Raji (cell line): ENCODE measurements around the gene MTG2.

Experiments used
- POLR2A ChIP-seq: IDR thresholded peaks from 2 replicates; pipeline ENCODE4 v1.6.1; 2011; ENCODE audit warnings: low read depth, low read length, control low read depth; ENCODE audit not compliant: insufficient read depth

The MTG2 gene

DNA sequence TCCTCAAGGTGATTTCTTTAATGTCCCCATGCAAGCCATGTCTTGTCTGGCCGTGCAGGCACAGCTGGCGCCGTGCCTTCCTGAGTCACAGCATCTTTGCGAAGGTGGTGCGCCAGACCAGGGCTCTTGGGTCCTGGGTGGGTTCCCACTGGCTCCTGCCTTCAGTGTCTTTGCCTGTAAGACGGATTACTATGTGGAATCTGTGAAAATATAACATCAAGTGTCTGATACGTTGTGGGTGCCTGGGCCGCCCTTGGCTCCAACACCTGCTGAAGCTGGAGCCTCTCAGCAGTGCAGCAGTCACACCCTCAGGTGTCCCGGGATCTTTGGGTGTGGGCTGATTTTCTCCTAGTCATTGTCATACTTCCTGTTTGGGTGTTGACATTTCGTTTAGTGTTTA, 58.7 kb downstream of the MTG2 start:
- no peak for TF ChIP-seq POLR2A

DNA sequence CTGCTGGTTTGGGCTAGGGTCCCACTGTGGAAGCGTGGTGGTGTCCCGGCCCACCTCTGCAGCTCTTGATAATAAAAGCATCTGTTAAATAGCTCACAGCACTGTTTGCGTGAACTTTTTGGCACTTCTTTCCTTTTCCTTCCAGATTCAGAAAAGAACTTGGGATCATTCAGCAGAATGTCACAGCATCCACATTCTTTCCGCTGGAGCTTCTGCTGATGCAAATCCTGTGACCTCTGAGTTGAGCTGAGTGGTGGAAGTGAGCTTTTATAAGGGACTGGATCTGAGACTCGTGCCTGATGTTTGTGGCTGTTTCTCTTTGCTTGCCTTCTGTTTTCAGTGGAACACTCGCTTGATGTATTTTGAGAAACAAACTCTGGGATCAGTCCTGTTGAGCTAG, 59.3 kb downstream of the MTG2 start:
- TF ChIP-seq POLR2A: no peak

DNA sequence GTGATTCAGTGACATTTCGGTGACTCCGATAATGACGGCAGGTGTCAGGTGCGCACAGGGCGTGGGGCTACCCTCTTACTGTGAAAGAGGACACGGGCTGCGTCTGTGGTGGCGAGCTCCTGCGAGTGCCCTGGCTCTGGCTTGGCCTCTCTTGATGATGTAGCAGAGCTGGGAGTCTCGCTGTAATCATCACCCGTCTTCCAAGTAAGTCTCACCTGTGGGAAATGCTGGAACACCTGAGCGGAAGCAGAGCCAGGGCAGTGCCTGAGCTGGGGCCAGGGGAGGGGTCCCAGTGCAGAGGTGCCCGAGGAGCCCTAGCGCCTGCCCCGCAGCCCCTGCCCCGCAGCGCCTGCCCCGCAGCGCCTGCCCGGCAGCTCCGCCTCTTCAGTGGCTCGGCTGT, 60.3 kb downstream of the MTG2 start:
- no peak for TF ChIP-seq POLR2A

DNA sequence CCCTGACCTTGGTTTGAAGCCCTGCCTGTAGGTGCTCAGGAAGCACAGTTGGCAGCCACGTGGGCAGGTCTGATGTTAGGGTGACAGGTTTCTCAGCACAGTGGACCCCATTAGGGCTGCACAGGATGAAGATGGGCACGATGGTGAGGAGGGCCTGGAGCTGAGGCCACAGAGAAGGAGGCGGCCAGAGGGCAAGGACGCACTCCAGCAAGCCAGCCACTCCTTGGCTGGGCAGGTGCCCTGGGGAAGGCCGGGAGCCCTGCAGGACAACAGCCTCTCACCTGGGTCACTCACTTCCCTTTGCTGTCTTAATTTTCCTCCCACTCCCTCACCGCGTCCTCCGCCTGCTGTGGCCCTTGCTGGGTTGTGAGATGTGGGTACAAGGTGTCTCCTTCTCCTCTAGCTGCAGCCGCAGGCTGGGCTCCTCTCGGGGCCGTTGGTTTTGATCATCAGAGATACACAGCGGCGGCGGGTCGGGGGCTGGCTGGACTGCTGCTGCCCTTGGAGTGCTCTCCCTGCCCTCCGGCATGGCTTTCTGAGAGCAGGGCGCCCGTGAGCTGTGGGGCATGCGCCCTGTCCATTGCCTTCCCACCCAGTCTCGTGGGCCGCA, 61.2 kb downstream of the MTG2 start:
- TF ChIP-seq POLR2A: no peak

DNA sequence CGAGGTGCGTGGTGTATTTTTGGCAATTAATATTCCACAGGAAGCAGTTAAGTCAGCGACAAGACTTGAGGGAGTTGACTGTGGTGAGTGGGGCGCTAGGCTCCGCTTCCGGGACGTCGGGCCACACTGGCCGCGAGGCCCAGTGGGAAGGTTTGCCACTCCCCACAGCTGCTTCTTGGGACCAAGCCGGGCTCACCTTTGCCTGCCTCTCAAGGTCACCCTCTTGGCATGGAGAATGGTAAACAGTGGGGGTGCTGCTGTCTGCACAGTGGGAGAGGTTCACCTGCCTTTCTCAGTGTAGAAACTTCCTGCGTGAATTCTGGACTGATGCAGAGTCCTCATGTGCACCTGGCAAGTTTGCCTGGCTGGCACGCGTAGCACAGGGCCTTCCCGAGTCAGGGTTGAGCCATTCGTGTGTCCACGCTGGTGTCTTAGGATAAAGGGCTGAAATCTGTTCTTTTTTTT, 61.8 kb downstream of the MTG2 start:
- no peak for TF ChIP-seq POLR2A

DNA sequence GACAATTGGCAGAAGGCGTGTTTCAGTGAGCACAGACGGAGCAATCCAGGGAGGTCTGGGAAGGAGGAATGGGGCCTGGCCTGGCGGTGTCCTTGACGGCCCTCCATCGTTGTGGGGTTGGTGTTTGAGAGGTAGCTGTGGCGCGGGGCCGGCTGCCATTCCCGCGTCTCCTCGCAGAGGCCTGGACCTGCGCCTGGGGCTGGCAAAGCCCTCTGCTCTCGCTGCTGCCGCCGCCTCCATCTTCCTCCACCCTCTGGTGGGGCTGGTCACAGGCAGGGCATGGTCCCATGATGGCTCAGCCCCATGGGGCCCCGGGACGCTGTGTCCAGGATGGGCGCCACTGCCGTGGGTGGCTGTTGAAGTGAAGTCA, 63.1 kb downstream of the MTG2 start:
- no peak for TF ChIP-seq POLR2A

DNA sequence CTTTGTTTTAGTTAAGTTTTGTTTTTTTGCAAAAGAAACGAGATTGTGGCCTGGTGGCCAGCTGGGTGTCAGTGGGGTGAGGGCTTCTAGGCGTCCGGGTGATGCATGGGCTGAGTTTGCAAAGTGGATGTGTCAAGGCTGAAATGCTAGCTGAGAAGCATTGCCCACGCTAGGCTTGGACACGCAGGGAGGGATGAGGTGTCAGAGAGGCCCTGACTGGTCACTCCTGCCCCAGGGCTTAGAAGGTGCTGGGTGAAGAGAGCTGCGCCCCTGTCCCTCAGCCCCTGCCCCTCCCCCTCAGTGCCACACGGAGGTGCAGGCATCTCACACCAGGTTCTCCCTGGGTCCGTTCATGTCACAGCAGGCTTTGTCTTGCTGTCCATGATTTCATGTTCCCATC, 63.6 kb downstream of the MTG2 start:
- TF ChIP-seq POLR2A: no peak

DNA sequence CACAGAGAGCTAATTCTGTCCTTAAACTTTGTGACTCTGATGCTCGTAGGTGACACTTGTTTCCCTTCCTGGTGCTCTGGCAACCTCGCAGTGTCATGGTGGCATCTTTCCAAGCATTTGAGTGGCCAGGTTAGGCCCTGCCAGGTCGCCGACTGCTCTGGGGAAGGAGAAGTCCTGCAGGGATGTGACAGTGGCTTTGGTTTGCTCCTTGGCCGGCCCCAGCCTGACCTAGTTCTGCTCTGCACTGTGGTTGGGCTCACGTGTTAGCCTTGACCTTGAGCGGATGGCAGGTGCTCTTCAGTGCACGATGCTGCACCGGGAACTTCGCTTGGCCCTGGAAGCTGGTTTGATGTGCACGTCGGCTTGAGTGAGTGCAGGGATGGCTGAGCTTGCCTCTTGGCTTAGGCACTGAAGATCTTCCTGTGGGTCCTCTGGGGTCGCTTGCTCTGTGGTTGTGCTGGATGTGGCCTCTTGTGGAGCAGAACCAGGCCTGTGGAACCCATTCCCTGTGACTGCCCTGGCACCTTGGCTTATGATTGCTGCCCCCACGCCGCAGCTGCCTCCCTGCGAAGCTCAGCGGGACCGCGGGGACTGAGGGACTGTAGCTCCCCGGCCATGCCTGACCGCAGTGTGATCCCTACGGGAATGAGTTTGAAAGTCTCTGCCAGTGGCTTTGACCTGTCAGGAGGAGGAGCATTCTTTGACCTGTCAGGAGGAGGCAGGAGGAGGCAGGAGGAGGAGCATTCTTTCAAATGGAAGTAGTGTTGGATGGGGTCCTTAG, 64.2 kb downstream of the MTG2 start:
- TF ChIP-seq POLR2A: no peak

DNA sequence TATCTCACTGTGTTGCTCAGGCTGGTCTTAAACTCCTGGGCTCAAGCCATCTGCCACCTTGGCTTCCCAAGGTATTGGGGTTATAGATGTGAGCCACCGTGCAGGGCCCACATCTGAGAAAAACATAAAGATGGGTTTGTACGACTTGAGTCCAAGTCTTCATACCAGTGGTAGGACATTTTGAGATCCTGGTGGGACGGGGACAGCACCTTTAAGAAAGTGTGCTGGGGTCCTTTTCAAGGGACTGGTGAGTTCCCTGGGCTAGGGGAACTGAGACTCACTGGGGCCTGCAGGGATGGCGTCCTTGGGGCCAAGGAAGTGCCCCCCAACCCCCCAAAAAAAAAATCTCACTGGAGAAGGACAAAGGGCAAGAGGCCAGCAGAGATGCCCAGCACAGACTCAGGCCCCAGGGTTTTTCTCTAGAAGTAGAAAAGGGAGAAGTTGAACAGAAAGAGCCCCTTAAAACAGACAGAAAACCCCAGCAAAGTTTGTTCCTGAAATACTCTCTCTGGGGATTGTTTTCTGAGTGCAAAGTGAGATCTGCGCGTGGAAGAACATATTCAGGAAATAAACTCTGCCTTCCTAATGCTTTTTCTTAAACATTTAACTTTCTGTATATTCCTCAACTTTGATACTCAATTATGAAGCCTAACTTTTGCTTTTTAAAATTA, 66.2 kb downstream of the MTG2 start:
- TF ChIP-seq POLR2A: no peak

DNA sequence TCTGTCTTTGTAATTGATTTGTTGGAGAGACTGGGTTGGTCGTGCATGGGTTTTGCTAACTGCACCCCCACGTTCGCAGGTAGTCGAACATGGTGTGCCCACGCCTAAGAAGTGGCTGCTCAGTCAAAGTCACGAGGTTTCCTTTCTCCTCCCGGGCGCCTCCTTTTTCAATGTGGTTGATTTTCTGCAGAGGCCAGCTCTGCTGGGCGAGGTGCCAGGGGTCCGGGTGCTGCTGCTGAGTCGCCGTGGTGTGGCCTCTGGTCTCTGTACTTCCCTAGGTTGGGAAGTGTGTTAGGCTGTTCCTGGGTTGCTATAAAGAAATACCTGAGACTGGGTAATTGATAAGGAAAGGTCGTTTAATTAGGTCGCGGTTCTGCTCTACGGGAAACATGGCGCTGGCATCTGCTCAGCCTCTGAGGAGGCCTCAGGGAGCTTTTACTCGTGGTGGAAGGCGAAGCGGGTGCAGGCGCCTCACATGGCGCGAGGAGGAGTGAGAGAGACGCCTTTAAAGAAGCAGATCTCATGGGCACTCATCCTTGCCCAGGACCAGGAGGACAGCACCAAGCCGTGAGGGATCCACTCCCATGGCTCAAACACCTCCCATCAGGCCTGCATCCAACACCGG, 69.6 kb downstream of the MTG2 start:
- no peak for TF ChIP-seq POLR2A
